GM12891 (cell line): ENCODE data around the gene ATP13A3.

Source experiments
- POLR2A ChIP-seq: IDR thresholded peaks from 2 replicates; pipeline ENCODE4 v1.6.1; 2011; ENCODE audit warnings: low read depth, low read length, control low read depth
- POLR2AphosphoS5 ChIP-seq: IDR thresholded peaks from 2 replicates; pipeline ENCODE4 v1.6.1; 2011; ENCODE audit warnings: low read depth, low read length, control low read depth
- POU2F2 ChIP-seq: IDR thresholded peaks from 2 replicates; pipeline ENCODE4 v1.6.1; 2011; ENCODE audit warnings: low read depth, mild to moderate bottlenecking, control low read depth, low read length, moderate library complexity
- SPI1 ChIP-seq: IDR thresholded peaks from 2 replicates; pipeline ENCODE4 v1.6.1; 2011; ENCODE audit warnings: low read depth, low read length, control low read depth

GRCh38 chr3:194404365-194405140 lies 82.2 kb downstream of the ATP13A3 start:
- TF ChIP-seq POLR2AphosphoS5 (no peak), POLR2A (no peak), SPI1 (no peak), POU2F2 (no peak)
